IPS DF 4.7 (cell line): Measurements from ENCODE around the gene OGFOD3.

Experiments
- DNase-seq: peaks from one replicate; pipeline ENCODE4 v3.0.0-alpha.2; 2013; ENCODE audit warnings: low spot score; ENCODE audit errors: extremely low read depth

The OGFOD3 gene

GRCh38 chr17:82406131-82406671, 12.2 kb downstream of the OGFOD3 start:
- DNase-seq: no peak

- DNase-seq: no peak
Observed at GRCh38 chr17:82405051-82405450, 13.3 kb downstream of the OGFOD3 start.

GRCh38 chr17:82403662-82404660, 14.4 kb downstream of the OGFOD3 start:
- no peak for DNase-seq

GRCh38 chr17:82402865-82403264, 15.5 kb downstream of the OGFOD3 start:
- no peak for DNase-seq

- no peak for DNase-seq
Observed at GRCh38 chr17:82400830-82401229, 17.6 kb downstream of the OGFOD3 start.

GRCh38 chr17:82400206-82400605, 18.2 kb downstream of the OGFOD3 start:
- DNase-seq: no peak

GRCh38 chr17:82399601-82400101, 18.7 kb downstream of the OGFOD3 start:
- DNase-seq: no peak

- no peak for DNase-seq
Observed at GRCh38 chr17:82399041-82399441, 19.3 kb downstream of the OGFOD3 start.

GRCh38 chr17:82397449-82398335, 20.7 kb downstream of the OGFOD3 start:
- DNase-seq: no peak

- no peak for DNase-seq
Observed at GRCh38 chr17:82396601-82397435, 21.6 kb downstream of the OGFOD3 start.

GRCh38 chr17:82394278-82394677, 24.1 kb downstream of the OGFOD3 start:
- DNase-seq: no peak

GRCh38 chr17:82392941-82393340, 25.4 kb downstream of the OGFOD3 start:
- no peak for DNase-seq

- no peak for DNase-seq
Observed at GRCh38 chr17:82392209-82392920, 26.0 kb downstream of the OGFOD3 start.

- DNase-seq: no peak
Observed at GRCh38 chr17:82391496-82392066, 26.8 kb downstream of the OGFOD3 start.

GRCh38 chr17:82390860-82391435, 27.4 kb downstream of the OGFOD3 start:
- DNase-seq: no peak

GRCh38 chr17:82390015-82390859, 28.1 kb downstream of the OGFOD3 start:
- no peak for DNase-seq

- DNase-seq: no peak
Observed at GRCh38 chr17:82389379-82389778, 29.0 kb downstream of the OGFOD3 start.

GRCh38 chr17:82388922-82389283, 29.5 kb downstream of the OGFOD3 start:
- DNase-seq: no peak
